GM21515 (cell line): ENCODE measurements around the gene TNFRSF9.
"Not testable (repeated sequence)": the region's sequence is repeated elsewhere in the genome, so short reads cannot be mapped to it uniquely, and the experiment has no call there.

ENCODE experiments used
- ATAC-seq: cut with Tn5 transposase; IDR thresholded peaks from one replicate; pipeline ENCODE4 v1.9.1; 2021; ENCODE audit not compliant: unreplicated experiment

The TNFRSF9 gene

GRCh38 chr1:7921796-7922195 lies 18.8 kb downstream of the TNFRSF9 start:
- no peak for ATAC-seq

- no peak for ATAC-seq
Observed at GRCh38 chr1:7919880-7920279, 20.8 kb downstream of the TNFRSF9 start.

- not testable (repeated sequence) for ATAC-seq
Observed at GRCh38 chr1:7917971-7918370, 22.7 kb downstream of the TNFRSF9 start.

- no peak for ATAC-seq
Observed at GRCh38 chr1:7916501-7916830, 24.2 kb downstream of the TNFRSF9 start.

- ATAC-seq: no peak
Observed at GRCh38 chr1:7915826-7916500, 24.7 kb downstream of the TNFRSF9 start.

GRCh38 chr1:7912743-7913557 lies 27.7 kb downstream of the TNFRSF9 start:
- ATAC-seq: no peak

GRCh38 chr1:7912145-7912544 lies 28.5 kb downstream of the TNFRSF9 start:
- ATAC-seq: no peak

GRCh38 chr1:7905262-7905661 lies 35.4 kb downstream of the TNFRSF9 start:
- ATAC-seq: no peak

- no peak for ATAC-seq
Observed at GRCh38 chr1:7902478-7903085, 38.1 kb downstream of the TNFRSF9 start.

- ATAC-seq: no peak
Observed at GRCh38 chr1:7899741-7900140, 40.9 kb downstream of the TNFRSF9 start.

GRCh38 chr1:7898962-7899361 lies 41.7 kb downstream of the TNFRSF9 start:
- ATAC-seq: no peak

GRCh38 chr1:7896994-7897393 lies 43.6 kb downstream of the TNFRSF9 start:
- no peak for ATAC-seq

- ATAC-seq: no peak
Observed at GRCh38 chr1:7893529-7894180, 47.0 kb downstream of the TNFRSF9 start.

- ATAC-seq: no peak
Observed at GRCh38 chr1:7891804-7892203, 48.8 kb downstream of the TNFRSF9 start.

GRCh38 chr1:7890853-7891252 lies 49.8 kb downstream of the TNFRSF9 start:
- no peak for ATAC-seq

- no peak for ATAC-seq
Observed at GRCh38 chr1:7888248-7889081, 52.2 kb downstream of the TNFRSF9 start.

GRCh38 chr1:7886405-7886745 lies 54.3 kb downstream of the TNFRSF9 start:
- ATAC-seq: no peak

GRCh38 chr1:7885513-7886404 lies 54.9 kb downstream of the TNFRSF9 start:
- ATAC-seq: no peak

- no peak for ATAC-seq
Observed at GRCh38 chr1:7884757-7885156, 55.9 kb downstream of the TNFRSF9 start.

- no peak for ATAC-seq
Observed at GRCh38 chr1:7879228-7879627, 61.4 kb downstream of the TNFRSF9 start.
